NCI-H1105 treated with DMSO at 0.1 percent for 48 hours (cell line): Measurements from ENCODE around the gene MEGF9.

Source experiments
- DNase-seq: peaks from one replicate; lab custom pipeline; 2025; lab: John Stamatoyannopoulos, UW

Gene MEGF9

DNA sequence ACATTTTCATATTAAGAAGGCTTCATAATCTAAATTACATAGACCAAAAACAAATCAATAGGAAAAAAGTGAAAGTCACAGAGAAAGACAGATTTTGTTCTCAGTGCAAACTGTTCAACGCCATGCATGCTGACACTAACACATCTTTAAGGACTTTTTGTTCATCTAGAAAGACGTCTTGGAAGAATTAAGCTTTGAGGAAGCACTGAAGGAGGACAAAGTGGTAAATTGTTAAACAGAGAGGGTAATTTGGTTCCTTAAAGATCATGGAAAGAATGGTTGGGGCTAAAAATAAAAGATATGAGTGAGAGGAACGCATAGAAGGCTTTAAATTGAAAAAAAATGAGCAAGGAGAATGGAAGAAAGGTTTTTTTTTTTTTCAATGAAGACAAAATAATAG lies 9.1 kb downstream of the MEGF9 start:
- DNase-seq, result no peak

DNA sequence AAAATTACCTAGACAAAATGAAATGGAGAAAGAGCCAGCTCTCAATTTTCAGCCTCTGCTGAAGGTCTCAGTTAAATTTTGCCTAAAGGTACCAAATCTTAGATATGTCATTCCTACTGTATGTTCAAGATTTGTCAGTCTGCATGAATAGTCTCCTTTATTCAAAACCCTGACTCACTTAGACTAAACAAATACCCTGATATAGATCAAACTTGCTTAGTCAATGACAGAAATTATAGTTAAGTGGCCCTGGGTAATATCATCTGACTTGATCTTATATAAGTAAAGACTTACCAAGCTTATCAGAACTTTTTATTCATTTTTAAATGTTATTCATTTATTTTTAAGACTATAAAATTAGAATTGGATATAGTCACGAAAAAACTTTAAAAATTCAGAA lies 12.2 kb downstream of the MEGF9 start:
- DNase-seq, result no peak

DNA sequence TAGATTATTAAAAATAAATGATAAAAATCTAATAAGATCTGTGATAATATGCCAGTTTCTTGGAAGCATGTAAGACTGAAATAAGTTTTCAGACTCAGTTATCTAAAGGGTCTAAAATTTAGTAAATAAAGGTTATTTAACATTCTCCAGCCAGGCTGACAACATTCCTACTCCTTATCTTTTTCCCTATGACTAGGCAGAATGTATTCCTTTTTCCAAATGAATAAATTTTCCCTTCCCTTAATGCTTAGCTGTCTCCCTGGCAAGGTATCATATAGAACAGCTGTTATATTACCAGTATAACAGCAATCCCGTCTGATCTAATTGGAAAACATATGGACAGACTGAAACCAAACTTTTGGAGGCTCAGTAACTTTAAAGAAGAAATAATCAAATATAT lies 13.0 kb downstream of the MEGF9 start:
- DNase-seq, result no peak

DNA sequence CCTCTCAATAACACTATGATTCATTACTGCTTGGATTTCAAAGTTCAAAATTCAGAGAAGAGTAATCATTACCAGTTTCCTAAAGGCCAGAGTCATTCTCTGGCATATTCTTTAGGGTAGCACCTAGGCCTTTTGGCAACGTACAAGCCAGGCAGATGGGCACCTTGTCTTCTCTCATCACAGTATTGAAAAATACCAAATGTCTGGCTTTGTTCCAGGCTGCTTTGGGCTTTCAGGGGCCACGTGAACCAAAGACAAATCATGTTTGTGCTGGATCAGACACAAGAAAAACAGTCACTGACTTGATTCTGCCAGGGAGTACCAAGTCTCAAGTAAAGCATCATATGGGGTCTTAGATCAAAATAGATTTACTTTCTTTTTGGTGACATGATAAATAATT lies 15.5 kb downstream of the MEGF9 start:
- peak; percentile 76 for DNase-seq

DNA sequence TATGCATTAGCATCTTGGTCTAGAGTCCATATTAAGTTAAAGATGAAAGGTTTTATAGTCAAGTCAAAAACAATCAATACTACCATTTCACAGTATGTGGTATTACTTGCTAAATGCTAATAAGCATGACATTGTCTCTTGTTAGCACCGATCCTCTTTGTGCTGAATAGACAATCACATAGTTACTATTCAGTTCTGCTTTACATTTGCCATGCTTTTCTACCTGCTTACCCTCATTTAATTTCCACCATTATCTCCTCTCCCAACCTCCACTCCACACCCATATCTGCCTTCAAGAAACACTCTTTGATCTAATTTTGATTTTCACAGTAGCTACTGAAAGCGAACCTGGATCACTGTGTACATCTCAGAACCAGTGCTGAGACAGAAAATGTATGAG lies 16.8 kb downstream of the MEGF9 start:
- DNase-seq, result no peak

DNA sequence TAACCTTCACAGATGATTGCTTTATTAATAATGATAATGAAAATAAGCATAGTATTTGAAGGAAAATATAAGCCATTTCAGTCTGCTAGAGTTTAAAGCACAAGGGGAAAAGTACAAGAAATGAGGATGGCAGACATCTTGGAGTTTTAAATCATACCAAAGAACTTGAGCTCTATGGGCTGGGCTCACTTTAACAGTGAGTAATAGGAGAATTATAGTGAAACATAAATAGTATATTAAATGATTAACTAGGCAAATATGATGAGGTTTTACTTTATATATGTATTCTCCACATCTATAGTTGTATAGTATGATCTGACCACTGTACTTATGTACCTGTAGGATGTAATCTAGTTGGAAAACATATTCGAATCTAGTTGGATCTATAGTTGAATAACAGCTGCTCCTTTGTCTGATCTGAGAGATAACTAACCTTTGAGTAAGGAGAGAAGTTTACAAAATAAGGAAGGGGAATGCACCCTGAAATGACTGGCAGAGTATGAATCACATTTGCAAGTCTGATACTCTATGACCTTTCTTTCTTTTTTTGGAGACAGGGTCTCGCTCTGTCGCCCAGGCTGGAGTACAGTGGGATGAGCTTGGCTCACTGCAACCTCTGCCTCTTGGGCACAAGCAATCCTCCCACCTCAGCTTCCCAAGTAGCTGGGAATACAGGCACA lies 17.6 kb downstream of the MEGF9 start:
- DNase-seq, result no peak

DNA sequence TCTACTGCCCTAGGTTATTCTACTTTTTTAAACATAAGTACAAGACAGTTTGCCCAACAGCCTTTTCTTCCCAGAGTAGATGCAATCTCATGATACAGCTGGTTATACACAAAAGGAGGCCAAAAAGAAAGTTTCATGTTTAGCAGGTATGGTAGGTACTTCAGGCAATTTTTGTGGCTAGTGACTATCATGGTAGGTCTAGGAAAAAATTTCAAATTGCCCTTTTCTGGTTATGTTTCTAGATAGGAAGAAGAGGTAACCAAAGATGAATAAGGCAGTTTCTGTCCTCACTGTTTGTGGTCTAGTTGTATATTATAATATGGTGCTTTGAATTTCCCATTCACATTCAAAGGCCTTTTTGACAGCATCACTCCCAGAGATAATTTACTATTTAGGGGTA lies 19.7 kb downstream of the MEGF9 start:
- no peak for DNase-seq

DNA sequence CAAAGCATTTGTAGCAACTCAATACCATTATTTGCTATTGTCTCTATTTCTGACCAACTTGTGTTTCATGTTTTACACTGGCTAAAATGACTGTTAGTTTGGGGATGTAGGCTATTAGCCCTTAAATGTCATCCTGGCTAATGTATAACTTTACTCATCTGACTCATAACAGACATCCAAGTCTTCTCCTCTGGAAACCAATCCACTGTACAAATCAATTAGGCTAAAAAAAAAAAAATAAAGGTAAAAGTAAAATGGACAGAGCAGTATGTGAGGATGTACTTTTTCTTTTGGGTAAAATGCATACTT lies 20.6 kb downstream of the MEGF9 start:
- no peak for DNase-seq

DNA sequence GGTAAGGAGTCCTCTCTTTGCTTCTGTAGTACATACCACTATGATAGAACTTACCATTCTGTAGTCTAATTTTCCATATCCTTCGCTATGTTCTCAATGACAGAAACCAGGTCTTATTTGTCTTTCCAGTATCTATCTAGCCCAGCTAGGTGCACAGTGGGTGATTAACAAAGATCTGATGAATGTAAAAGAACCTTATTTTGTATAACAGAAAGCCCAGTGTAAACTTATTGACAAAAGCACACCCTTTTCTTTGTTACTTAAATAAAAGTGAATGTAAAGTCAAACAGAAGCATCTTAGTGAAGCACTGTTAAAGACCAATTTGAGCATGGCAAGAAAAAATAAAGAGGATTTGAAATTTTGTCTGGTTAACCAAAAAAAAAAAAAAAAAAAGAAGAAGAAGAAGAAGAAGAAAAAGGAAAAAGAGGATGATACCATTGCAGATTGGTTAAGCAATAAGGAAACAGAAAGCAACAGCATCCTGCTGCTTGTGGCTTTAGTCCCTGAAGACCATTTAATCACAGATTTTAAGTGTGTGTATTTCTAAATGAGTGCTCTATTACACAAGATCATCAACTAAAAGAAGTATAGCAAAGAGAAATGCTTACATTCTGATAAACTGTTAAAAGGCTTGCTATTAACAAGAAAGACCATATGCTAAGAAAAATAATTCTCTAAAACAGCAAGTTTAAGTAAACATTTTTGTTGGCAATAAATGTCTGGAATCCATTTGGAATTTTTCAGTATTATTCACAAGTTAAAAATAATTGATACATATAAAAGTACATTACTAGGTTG lies 21.2 kb downstream of the MEGF9 start:
- DNase-seq, result no peak

DNA sequence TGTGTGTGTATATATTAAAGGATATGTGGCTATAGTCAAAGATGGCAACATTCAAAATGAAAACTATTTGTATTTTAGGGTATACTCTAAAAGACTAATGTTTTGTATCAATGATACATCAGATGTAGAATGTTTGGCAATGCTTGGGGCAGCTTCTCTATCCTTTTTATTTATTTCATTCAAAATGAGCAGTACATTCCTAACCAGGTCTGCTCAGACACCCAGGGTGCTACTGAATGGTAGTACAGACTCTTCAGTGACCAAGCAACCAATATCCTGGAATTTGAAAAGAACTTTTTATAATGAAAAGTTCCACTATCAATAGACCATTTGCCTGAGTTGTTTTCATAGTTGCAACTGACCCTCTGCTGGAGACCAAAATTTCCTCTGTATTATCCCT lies 23.9 kb downstream of the MEGF9 start:
- DNase-seq, result no peak

DNA sequence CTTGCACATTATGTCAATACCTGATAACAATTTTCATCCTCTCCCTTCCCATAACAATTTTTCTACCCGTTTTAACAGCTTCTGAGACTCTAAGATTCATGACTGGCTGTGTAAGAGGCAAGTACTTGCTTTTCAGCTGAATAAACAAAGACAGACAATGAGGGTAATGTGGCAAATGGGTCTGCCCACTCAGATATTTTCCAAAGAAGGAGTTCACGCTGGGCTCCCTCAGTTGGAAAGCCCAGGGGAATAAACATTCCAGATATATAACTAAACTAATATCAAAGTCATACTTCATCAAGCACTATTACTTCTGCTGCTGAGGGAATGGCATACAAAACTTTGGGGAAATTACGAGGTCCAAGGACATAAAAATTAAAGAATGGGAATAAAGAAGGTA lies 24.4 kb downstream of the MEGF9 start:
- peak; percentile 81 for DNase-seq

DNA sequence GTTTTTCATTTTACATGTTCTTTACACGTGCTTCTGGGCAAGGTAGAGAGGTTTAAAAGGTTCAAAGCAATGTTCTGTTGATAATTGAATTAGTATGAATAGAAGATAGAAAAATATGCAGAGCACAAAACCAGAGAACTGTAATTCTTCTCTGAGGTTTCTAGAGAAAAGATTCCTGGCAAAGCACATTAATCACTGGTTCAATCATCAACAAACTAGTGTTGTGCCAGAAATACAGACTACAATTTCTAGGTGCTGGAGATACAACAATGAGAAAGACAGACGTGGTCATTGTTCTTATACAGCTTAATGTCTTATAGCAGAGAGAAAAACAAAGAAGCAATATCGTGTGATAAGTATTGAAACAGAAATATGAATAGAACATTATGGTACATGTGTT lies 25.5 kb downstream of the MEGF9 start:
- no peak for DNase-seq

DNA sequence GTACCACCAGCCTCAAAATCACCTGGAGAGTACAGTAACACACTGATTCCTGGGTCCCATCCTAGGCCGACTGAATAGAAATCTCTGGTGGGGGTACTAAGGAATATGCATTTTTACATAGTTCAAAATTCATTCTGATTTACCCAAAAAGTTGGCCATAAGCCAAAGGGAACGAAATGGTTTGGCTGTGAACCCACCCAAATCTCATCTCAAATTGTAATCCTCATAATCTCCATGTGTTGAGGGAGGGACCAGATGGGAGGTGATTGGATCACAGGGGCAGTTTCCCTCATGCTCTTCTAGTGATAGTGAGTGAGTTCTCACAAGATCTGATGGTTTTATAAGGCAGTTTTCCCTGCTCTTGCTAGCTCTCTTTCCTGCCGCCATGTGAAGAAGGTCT lies 31.1 kb downstream of the MEGF9 start:
- no peak for DNase-seq

DNA sequence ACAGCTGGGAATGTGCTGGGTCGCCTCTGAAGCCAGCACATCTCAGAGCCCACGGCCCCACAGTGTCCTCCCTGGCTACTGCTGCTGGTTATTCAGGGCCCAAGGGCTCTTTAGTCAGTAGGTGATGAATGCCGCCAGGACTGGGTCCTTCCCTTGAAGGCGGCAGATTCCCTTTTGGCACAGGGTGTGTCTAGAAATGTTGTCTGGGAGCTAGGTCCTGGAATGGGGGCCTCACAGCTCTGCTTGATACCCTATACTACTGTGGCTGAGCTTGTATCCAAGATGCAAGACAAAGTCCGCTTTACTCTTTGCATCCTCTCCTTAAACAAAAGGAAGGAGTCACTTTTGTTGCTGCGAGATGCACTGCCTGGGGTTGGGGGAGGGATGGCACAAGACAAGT lies 33.1 kb downstream of the MEGF9 start:
- no peak for DNase-seq

DNA sequence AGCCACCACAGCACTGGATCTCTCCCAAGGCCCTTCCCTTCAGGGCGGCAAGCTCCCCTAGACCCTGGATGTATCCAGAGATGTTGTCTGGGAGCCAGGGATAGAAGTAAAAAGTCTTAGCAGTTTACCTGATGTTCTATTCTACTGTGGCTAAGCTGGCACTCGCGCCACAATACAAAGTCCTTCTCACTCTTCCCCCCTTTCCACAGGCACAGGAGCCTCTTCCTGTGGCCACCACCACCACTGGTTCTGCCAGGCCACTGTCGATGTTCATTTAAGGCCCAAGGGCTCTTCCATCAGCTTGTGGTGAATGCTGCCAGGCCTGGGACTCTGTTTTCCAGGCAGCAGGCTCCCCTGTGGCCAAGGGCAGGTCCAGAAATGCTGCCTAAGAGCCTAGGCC lies 33.7 kb downstream of the MEGF9 start:
- DNase-seq, result no peak

DNA sequence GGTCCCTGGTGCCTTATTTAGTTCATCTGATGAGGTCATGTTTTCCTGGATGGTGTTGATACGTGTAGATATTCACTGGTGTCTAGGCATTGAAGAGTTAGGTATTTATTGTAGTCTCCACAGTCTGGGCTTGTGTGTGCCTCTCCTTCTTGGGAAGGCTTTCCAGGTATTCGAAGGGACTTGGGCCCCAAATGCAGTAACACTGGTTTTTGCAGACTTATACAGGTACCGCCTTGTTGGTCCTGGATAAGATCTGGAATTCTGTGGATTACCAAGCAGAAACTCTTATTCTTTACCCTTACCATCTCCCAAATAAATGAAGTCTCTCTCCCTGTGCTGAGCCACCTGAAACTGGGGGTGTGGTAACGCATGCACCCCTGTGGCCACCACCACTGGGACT lies 34.1 kb downstream of the MEGF9 start:
- no peak for DNase-seq

DNA sequence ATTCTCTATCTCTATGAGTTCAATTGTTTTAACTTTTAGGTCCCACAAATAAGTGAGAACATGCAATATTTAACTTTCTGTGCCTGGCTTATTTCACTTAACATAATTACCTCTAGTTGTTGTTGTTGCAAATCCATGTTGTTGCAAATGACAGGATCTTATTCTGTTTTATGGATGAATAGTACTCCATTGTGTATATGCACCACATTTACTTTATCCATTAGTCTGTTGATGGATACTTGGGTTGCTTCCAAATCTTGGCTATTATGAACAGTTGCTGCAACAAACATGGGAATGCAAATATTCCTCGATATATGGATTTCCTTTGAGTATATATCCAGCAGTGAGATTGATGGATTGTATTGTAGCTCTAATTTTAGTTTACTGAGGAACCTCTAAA lies 36.3 kb downstream of the MEGF9 start:
- DNase-seq, result peak; percentile 25

DNA sequence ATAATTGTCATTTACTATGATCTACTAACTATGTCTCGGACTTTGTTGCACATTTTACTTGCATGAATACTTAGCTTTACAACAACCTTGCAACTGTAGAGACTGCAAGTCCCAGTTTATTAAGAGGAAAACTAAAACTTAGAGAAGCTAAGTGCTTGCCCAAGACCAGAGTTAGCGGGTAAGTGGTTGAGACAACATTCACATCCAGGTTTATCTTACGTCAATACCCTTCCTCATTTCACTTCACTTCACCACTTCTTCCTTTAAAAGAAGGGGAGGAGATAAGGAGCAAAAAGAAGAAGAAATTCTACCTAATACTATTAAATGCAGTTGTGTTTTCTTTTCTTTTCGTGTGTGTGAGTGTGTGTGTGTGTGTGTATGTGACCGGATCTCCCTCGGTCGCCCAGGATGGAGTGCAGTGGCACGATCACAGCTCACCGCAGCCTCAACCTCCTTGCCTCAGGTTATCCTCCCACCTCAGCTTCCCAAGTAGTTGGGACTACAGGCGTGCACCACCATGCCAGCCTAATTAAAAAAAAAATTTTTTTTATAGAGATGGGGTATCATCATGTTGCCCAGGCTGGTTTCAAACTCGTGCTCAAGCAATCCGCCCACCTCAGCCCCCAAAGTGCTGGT lies 37.4 kb downstream of the MEGF9 start:
- DNase-seq, result no peak

DNA sequence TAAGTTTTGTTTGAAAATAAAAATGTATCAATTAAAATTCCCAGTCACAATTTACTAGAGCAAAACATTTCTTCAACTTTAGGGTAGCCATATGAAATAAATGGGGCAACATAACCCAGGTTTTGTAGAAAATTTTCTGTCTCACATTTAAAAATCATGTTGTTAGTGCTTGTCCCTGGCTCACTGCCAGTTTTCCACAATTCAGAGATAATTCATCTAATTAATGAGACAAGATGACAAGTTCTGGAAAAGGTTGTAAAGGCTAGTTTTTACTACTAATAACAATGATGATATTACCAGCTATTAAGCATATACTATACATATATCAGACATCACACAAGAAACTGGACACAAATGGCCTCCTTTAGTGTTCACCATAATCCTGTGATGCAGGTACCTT lies 45.9 kb downstream of the MEGF9 start:
- peak; percentile 40 for DNase-seq

DNA sequence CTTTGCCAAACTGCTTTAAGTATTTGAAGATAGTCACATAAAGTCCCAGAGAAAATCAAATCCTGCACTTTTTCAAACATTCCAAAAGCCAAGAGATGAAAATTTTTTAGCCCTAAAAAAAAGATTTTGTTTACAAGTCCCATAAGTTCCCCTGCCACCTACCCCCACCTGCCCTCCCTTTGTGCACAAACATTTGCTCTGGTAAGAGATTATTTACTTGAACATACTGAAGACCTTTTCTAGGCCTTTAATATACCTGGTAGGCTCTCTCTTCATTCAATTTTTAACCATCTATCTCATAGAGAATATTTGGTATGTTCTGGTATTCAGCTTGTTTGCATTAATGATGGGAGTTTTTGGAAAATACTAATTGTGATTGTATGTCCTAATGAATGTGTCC lies 50.3 kb downstream of the MEGF9 start:
- DNase-seq, result no peak

DNA sequence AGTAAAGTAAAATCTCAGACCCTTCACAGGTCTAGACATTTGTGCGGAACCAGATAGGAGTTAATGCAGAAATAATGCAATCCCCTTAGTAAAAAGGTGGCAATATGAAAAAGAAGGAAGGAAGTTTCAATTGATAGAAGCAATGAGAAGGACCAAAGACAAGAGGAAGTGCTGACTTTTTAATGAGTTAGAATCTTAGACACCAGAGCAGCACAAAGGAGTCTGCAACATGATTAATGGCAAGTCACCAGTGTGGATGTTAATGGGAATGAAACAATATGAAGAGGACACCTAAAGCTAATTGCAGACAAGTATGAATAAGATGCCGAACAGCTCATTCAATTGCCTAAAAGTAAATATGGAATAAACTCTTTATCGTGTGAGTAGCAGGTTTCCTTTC lies 50.9 kb downstream of the MEGF9 start:
- peak; percentile 23 for DNase-seq

DNA sequence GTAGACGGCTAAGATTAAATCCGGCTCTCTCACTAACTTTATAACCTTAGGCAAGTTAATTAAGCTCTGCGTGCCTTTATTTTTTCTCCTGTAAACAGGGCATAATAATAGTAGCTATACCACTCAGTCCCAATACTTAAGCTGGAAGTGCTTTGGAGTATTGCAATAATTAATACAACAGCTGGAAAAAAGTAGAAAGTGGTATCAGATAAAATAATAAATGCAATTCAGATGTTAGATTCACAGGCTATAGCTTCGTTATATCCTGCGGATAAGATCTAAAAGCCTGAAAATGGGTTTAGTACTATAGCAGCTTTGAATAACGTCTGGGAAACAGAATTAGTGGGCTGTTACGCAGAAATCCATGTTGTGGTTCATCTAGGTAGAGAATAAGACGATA lies 51.8 kb downstream of the MEGF9 start:
- DNase-seq, result no peak

DNA sequence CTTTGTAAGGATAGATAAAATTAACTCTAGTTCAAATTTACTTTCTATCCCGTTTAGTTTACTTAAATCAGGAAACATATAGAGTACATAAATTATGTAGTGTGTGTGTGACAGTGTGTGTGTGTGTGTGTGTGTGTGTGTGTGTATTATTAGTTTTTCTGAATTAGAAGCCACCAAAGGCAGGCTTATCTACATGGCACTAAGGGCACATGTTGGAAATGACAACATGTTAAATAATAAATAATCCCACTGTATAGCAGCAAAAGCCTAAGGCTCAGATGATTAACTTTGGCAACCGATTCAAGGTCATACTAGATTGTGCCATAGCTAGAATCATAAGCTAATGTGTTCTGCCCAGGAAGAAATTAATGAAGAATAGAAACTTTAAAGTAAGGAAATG lies 54.6 kb downstream of the MEGF9 start:
- no peak for DNase-seq

DNA sequence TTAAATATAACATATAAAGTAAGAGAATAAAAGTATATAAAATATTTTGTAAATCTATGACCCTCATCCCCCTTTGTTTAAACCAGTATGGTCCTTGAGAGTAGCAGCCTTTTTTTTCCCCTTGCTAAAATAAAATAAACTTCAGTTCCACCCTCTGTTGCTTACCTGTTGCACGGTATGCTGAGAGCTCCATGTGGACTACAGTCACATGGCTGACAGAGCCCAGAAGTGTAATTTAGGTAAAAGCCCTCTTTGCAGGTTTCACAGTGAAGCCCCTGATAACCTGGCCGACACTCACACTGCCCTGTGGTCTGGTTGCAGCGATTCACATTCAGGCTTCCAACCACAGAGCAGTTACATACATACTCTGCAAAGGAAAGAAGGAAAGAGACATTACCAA lies 55.1 kb downstream of the MEGF9 start:
- DNase-seq, result no peak
